ENCODE results near the gene SMIM15.

Gene SMIM15

GRCh38 chr5:61186634-61187033, 24.4 kb upstream of the SMIM15 start:
- DNase-seq (ENCODE audit: low read depth, low spot score): no peak
- in situ Hi-C loops (cut with HindIII; ENCODE audit: low sequenced_read_pairs): no loop called here
- H3K4me3 ChIP-seq (ENCODE audit: low read depth, low read length): no peak overlapping the region
- no peak for TF ChIP-seq CTCF (IDR thresholded peaks at IDR 0.05; ENCODE audit: low read depth, low read length)

- H3K4me3 ChIP-seq (ENCODE audit: low read depth, low read length): no peak overlapping the region
- DNase-seq (ENCODE audit: low read depth, low spot score): no peak
- in situ Hi-C loops (cut with HindIII; ENCODE audit: low sequenced_read_pairs): no loop called here
- no peak for TF ChIP-seq CTCF (IDR thresholded peaks at IDR 0.05; ENCODE audit: low read depth, low read length)
Observed at GRCh38 chr5:61184708-61185107, 22.4 kb upstream of the SMIM15 start.

GRCh38 chr5:61183538-61183937, 21.3 kb upstream of the SMIM15 start:
- in situ Hi-C loops (cut with HindIII; ENCODE audit: low sequenced_read_pairs): no loop called here
- no peak overlapping the region for H3K4me3 ChIP-seq (ENCODE audit: low read depth, low read length)
- TF ChIP-seq CTCF (IDR thresholded peaks at IDR 0.05; ENCODE audit: low read depth, low read length): no peak
- DNase-seq (ENCODE audit: low read depth, low spot score): no peak

GRCh38 chr5:61182449-61182848, 20.2 kb upstream of the SMIM15 start:
- H3K4me3 ChIP-seq (ENCODE audit: low read depth, low read length): no peak overlapping the region
- no peak for TF ChIP-seq CTCF (IDR thresholded peaks at IDR 0.05; ENCODE audit: low read depth, low read length)
- no peak for DNase-seq (ENCODE audit: low read depth, low spot score)
- in situ Hi-C loops (cut with HindIII; ENCODE audit: low sequenced_read_pairs): no loop called here

- in situ Hi-C loops (cut with HindIII; ENCODE audit: low sequenced_read_pairs): no loop called here
- H3K4me3 ChIP-seq (ENCODE audit: low read depth, low read length): no peak overlapping the region
Observed at GRCh38 chr5:61180886-61181285, 18.6 kb upstream of the SMIM15 start.

GRCh38 chr5:61178702-61179101, 16.4 kb upstream of the SMIM15 start:
- in situ Hi-C loops (cut with HindIII; ENCODE audit: low sequenced_read_pairs): no loop called here
- no peak overlapping the region for H3K4me3 ChIP-seq (ENCODE audit: low read depth, low read length)
- no peak for TF ChIP-seq CTCF (IDR thresholded peaks at IDR 0.05; ENCODE audit: low read depth, low read length)
- no peak for DNase-seq (ENCODE audit: low read depth, low spot score)

More at GRCh38 chr5:61180886-61181285, 18.6 kb upstream of the SMIM15 start:
- TF ChIP-seq CTCF (IDR thresholded peaks at IDR 0.05; ENCODE audit: low read depth, low read length): no peak
- DNase-seq (ENCODE audit: low read depth, low spot score): no peak

- no peak overlapping the region for H3K4me3 ChIP-seq (ENCODE audit: low read depth, low read length)
- in situ Hi-C loops (cut with HindIII; ENCODE audit: low sequenced_read_pairs): no loop called here
- no peak for TF ChIP-seq CTCF (IDR thresholded peaks at IDR 0.05; ENCODE audit: low read depth, low read length)
- no peak for DNase-seq (ENCODE audit: low read depth, low spot score)
Observed at GRCh38 chr5:61177716-61178115, 15.4 kb upstream of the SMIM15 start.

Measured in astrocyte of the spinal cord (primary cell).